Measurements from ENCODE around the gene NAGS.

- TF ChIP-seq CTCF (IDR thresholded peaks at IDR 0.05), result no peak
- no peak for TF ChIP-seq POLR2A (IDR thresholded peaks at IDR 0.05)
Observed at GRCh38 chr17:44002141-44002848, 2.1 kb upstream of the NAGS start.

Data from body of pancreas (tissue), 4 donors.